Chondrocyte (in vitro differentiated cells): ENCODE results near the gene PRKAG3. TPM values are rescaled to one million over a fixed set of nuclear protein-coding genes. Genes with fewer than 3 reads are reported as not detected.
"Not testable (repeated sequence)": the region's sequence is repeated elsewhere in the genome, so short reads cannot be mapped to it uniquely, and the experiment has no call there.

Source experiments
- DNase-seq: peaks from one replicate; pipeline ENCODE4 v3.0.0; 2021; ENCODE audit warnings: mixed read lengths, low spot score
- H3K27ac Mint-ChIP-seq: one replicate; pipeline ENCODE4 v1.8.0; 2021; ENCODE audit warnings: mild to moderate bottlenecking, moderate library complexity, mixed read lengths; ENCODE audit not compliant: unreplicated experiment
- H3K27me3 Mint-ChIP-seq: 2 replicates; pipeline ENCODE4 v1.8.0; 2021; ENCODE audit warnings: low read depth, mixed read lengths
- H3K36me3 Mint-ChIP-seq: 2 replicates; pipeline ENCODE4 v1.8.0; 2021; ENCODE audit warnings: low read depth, mixed read lengths
- H3K4me1 Mint-ChIP-seq: 2 replicates; pipeline ENCODE4 v1.8.0; 2021; ENCODE audit warnings: low read depth, mild to moderate bottlenecking, mixed read lengths
- H3K4me3 Mint-ChIP-seq: one replicate; pipeline ENCODE4 v1.8.0; 2021; ENCODE audit warnings: mild to moderate bottlenecking, moderate library complexity, mixed read lengths; ENCODE audit not compliant: unreplicated experiment
- H3K9me3 Mint-ChIP-seq: 2 replicates; pipeline ENCODE4 v1.8.0; 2021; ENCODE audit warnings: low read depth, mixed read lengths
- total RNA-seq: library from RNA; stranded (reverse); gene quantifications from 3 replicates; pipeline ENCODE4 v1.2.1, GENCODE V29; 2021
- TF ChIP-seq, protein P1 (sequence below): fragments of 200-600 bp; sonication (generic); IDR thresholded peaks from 2 replicates; pipeline ENCODE4 v1.5.0; 2021; ENCODE audit warnings: antibody characterized with exemption, mild to moderate bottlenecking, moderate library complexity

The PRKAG3 gene
- total RNA-seq, 1 donor from 2014 or later = not detected

DNA sequence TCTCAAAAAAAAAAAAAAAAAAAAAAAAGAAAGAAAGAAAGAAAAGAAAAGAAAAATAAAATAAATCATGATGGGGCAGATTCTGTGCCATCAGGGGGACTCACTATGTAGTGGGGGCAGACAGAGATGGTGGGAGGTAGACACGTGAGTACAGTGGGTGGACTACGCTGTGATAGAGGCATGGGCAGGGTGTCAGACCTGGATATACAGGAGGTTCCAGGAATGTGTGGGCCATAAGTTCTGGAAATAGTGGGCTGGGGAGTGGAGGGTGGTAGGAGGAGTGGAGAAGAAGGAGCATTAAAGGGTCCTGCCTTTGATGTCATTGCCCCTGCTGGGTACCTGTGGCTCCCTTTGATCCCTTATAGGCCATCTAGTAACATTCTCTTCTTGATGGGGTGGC lies 19.2 kb upstream of the PRKAG3 start:
- TF ChIP-seq, protein P1, sequence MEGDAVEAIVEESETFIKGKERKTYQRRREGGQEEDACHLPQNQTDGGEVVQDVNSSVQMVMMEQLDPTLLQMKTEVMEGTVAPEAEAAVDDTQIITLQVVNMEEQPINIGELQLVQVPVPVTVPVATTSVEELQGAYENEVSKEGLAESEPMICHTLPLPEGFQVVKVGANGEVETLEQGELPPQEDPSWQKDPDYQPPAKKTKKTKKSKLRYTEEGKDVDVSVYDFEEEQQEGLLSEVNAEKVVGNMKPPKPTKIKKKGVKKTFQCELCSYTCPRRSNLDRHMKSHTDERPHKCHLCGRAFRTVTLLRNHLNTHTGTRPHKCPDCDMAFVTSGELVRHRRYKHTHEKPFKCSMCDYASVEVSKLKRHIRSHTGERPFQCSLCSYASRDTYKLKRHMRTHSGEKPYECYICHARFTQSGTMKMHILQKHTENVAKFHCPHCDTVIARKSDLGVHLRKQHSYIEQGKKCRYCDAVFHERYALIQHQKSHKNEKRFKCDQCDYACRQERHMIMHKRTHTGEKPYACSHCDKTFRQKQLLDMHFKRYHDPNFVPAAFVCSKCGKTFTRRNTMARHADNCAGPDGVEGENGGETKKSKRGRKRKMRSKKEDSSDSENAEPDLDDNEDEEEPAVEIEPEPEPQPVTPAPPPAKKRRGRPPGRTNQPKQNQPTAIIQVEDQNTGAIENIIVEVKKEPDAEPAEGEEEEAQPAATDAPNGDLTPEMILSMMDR = no peak
- Mint-ChIP-seq H3K9me3 (no peaks in the 10 kb centered on the region), H3K27me3 (peaks cover 25% of the 10 kb centered on the region), H3K4me1 (no peaks in the 10 kb centered on the region), H3K4me3 (no peak overlapping the region), H3K27ac (no peak overlapping the region), H3K36me3 (no peaks in the 10 kb centered on the region)
- no peak for DNase-seq

DNA sequence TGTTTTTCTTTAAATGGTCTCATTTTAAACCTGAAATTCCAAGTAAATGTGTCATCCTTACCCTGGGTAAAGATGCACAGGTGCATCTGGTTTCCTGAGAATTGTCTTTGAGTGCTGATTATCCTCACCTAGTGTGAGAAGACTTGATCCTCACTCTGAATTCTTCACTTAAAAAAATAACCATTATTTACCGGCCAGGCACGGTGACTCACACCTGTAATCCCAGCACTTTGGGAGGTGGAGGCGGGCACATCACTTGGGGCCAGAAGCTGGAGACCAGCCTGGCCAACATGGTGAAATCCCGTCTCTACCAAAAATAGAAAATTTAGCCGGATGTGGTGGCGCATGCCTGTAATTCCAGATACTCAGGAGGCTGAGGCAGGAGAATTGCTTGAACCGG lies 18.1 kb upstream of the PRKAG3 start:
- no peak for DNase-seq
- no peaks in the 10 kb centered on the region for H3K9me3 Mint-ChIP-seq
- H3K4me1 Mint-ChIP-seq = no peaks in the 10 kb centered on the region
- TF ChIP-seq, protein P1 = no peak
- H3K27me3 Mint-ChIP-seq = peaks cover 17% of the 10 kb centered on the region
- H3K27ac Mint-ChIP-seq = no peak overlapping the region
- no peak overlapping the region for H3K4me3 Mint-ChIP-seq
- no peaks in the 10 kb centered on the region for H3K36me3 Mint-ChIP-seq

DNA sequence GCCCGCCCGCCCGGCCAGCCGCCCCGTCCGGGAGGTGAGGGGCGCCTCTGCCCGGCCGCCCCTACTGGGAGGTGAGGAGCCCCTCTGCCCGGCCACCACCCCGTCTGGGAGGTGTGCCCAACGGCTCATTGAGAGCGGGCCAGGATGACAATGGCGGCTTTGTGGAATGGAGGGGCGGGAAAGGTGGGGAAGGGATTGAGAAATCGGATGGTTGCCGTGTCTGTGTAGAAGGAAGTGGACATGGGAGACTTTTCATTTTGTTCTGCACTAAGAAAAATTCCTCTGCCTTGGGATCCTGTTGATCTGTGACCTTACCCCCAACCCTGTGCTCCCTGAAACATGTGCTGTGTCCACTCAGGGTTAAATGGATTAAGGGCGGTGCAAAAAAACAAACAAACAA lies 15.4 kb upstream of the PRKAG3 start:
- not testable (repeated sequence) for H3K27ac Mint-ChIP-seq, DNase-seq, H3K27me3 Mint-ChIP-seq, H3K36me3 Mint-ChIP-seq, H3K4me3 Mint-ChIP-seq, H3K9me3 Mint-ChIP-seq, H3K4me1 Mint-ChIP-seq

DNA sequence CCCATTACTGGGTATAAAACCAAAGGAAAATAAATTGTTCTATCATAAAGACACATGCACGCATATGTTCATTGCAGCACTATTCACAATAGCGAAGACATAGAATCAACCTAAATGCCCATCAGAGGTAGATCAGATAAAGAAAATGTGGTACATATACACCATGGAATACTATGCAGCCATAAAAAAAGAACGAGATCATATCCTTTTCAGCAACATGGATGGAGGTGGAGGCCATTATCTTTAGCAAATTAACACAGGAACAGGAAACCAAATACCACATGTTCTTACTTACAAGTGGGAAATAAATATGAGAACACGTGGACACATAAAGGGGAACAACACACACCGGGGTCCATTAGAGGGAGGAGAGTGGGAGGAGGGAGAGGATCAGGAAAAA lies 12.7 kb upstream of the PRKAG3 start:
- not testable (repeated sequence) for DNase-seq, H3K4me3 Mint-ChIP-seq, H3K36me3 Mint-ChIP-seq, H3K27ac Mint-ChIP-seq, H3K4me1 Mint-ChIP-seq
- H3K27me3 Mint-ChIP-seq = peaks cover 12% of the 10 kb centered on the region
- peaks cover 15% of the 10 kb centered on the region for H3K9me3 Mint-ChIP-seq

DNA sequence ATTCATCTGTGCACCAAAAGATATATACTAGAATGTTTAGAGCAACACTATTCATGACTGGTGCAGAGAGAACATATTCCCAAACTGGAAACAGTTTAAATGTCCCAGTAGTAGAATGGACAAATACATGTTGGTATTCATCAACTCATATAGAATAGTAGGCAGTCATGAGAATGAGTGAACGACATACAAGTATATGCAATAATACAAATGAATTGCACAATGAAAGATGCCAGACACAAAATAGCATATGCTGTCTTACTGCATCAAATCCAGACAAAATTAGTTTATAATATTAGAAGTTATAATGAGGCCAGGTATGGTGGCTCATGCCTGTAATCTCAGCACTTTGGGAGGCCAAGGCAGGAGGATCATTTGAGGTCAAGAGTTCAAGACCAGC lies 8.3 kb upstream of the PRKAG3 start:
- TF ChIP-seq, protein P1 = no peak
- H3K4me1 Mint-ChIP-seq = peaks cover 7% of the 10 kb centered on the region
- H3K36me3 Mint-ChIP-seq = peaks cover 6% of the 10 kb centered on the region
- no peak for DNase-seq
- H3K4me3 Mint-ChIP-seq = no peak overlapping the region
- H3K9me3 Mint-ChIP-seq = peaks cover 27% of the 10 kb centered on the region
- no peak overlapping the region for H3K27ac Mint-ChIP-seq
- H3K27me3 Mint-ChIP-seq = peaks cover 17% of the 10 kb centered on the region

DNA sequence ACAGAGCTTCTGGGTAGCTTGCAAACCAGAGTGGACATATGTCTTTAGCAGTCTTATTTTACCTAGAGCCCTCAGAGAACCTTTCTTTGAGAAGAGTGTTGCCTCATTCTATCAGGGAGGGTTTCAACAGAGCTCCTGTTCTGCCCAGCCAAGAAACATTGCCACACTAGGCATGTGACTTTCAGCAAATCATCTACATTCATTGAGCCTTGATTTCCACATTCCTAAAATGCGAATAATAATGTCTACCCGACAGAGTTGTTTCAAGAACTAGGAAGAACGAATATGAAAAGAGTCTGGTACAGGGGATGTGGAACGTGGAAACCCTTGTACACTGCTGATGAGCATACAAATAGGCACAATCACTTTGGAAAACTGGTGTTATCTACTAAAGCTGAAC lies 7.8 kb upstream of the PRKAG3 start:
- peaks cover 21% of the 10 kb centered on the region for H3K27me3 Mint-ChIP-seq
- DNase-seq = no peak
- H3K27ac Mint-ChIP-seq = no peak overlapping the region
- H3K9me3 Mint-ChIP-seq = peaks cover 27% of the 10 kb centered on the region
- TF ChIP-seq, protein P1 = no peak
- peaks cover 6% of the 10 kb centered on the region for H3K36me3 Mint-ChIP-seq
- peaks cover 7% of the 10 kb centered on the region for H3K4me1 Mint-ChIP-seq
- no peak overlapping the region for H3K4me3 Mint-ChIP-seq
